Smooth muscle cell (in vitro differentiated cells): ENCODE results near the gene FAM168A. TPM values are rescaled to one million over a fixed set of nuclear protein-coding genes. Genes with fewer than 3 reads are reported as not detected.

ENCODE experiments used
- DNase-seq: peaks from one replicate; lab custom pipeline; 2025; ENCODE audit not compliant: unreplicated experiment; lab: John Stamatoyannopoulos, UW
- H2AFZ ChIP-seq: fragments of 200-600 bp; sonication (generic); 2 replicates; pipeline ENCODE4 v1.6.0; 2016; ENCODE audit warnings: antibody characterized with exemption, low read depth, mild to moderate bottlenecking
- H3F3A ChIP-seq: fragments of 200-600 bp; sonication (generic); 2 replicates; pipeline ENCODE4 v1.6.0; 2017; ENCODE audit warnings: antibody characterized with exemption, low read depth
- H3K27ac ChIP-seq: fragments of 200-600 bp; sonication (generic); 2 replicates; pipeline ENCODE4 v1.5.1; 2016; ENCODE audit warnings: low read depth, mild to moderate bottlenecking
- H3K27me3 ChIP-seq: fragments of 200-600 bp; sonication (generic); 2 replicates; pipeline ENCODE4 v1.6.1; 2016; ENCODE audit warnings: low read depth, mild to moderate bottlenecking
- H3K36me3 ChIP-seq: fragments of 200-600 bp; sonication (generic); 2 replicates; pipeline ENCODE4 v1.5.1; 2016; ENCODE audit warnings: low read depth
- H3K4me1 ChIP-seq: fragments of 200-600 bp; sonication (generic); 2 replicates; pipeline ENCODE4 v1.5.1; 2016; ENCODE audit warnings: low read depth
- H3K4me2 ChIP-seq: fragments of 200-600 bp; sonication (generic); 2 replicates; pipeline ENCODE4 v1.6.0; 2016; ENCODE audit warnings: mild to moderate bottlenecking
- H3K4me3 ChIP-seq: fragments of 200-600 bp; sonication (generic); 2 replicates; pipeline ENCODE4 v1.5.1; 2016; ENCODE audit warnings: mild to moderate bottlenecking
- H3K79me2 ChIP-seq: fragments of 200-600 bp; sonication (generic); 2 replicates; pipeline ENCODE4 v1.6.0; 2016; ENCODE audit warnings: low read depth, mild to moderate bottlenecking
- H3K9ac ChIP-seq: fragments of 200-600 bp; sonication (generic); 2 replicates; pipeline ENCODE4 v1.6.0; 2016; ENCODE audit warnings: low read depth
- H3K9me3 ChIP-seq: fragments of 200-600 bp; sonication (generic); replicated peaks from 2 replicates; pipeline ENCODE4 v1.5.1; 2016; ENCODE audit warnings: low read depth
- H4K20me1 ChIP-seq: fragments of 200-600 bp; sonication (generic); 2 replicates; pipeline ENCODE4 v1.6.0; 2016; ENCODE audit warnings: low read depth
- WGBS: methylation state at CpG from one replicate; pipeline ENCODE4 v1.1.7; 2016; ENCODE audit warnings: low lambda C conversion rate; 5-methylcytosine and 5-hydroxymethylcytosine counted together
- polyA plus RNA-seq: library from polyadenylated mRNA; unstranded; fragments of >200 nt; fragmentation: Nextera tagmentation; extraction: Ambion mirVana; gene quantifications from 2 replicates; pipeline ENCODE4 v1.2.1, GENCODE V29; 2016
- total RNA-seq: library from RNA; depleted of rRNA; stranded (reverse); fragments of >200 nt; gene quantifications from 2 replicates; pipeline ENCODE4 v1.2.3, GENCODE V29; 2014
- TF ChIP-seq, protein P1 (sequence below): fragments of 200-600 bp; sonication (generic); IDR thresholded peaks from 2 replicates; pipeline ENCODE4 v1.5.1; 2017; ENCODE audit warnings: borderline replicate concordance, mild to moderate bottlenecking, antibody characterized with exemption; ENCODE audit not compliant: insufficient read depth, poor library complexity, severe bottlenecking

The FAM168A gene
- total and polyA plus RNA-seq, 2 experiments from 2014 or later: 10.8 to 32.5 TPM

DNA sequence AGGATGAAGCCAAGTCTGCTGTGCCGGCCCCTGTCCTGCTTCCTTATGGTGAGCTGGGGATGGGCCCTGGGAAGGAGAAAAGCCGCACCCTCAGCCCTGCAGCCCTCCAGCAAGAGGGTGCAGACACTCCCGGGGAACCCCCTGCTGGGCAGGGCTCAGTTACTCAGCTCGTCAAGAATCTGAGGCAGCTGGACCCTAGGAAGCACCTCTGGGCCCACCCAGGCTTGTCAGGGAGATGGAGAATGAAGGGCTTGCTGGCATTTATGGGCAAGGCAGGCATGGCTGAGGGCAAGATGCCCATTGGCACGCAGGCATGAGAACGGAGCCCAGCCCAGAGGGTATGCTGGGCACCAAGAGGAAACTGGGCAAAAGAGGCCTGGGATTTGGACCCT is 208.8 kb downstream of the FAM168A start:
- Histone ChIP-seq H3K27me3 (no peaks in the 10 kb centered on the region), H3K4me3 (no peak overlapping the region), H3K9me3 (no peaks in the 10 kb centered on the region), H3K4me1 (peaks cover 5% of the 10 kb centered on the region), H3F3A (no peaks in the 10 kb centered on the region), H3K9ac (no peak overlapping the region), H2AFZ (no peak overlapping the region), H3K36me3 (no peaks in the 10 kb centered on the region), H3K4me2 (no peak overlapping the region), H3K79me2 (peaks cover 17% of the 10 kb centered on the region), H3K27ac (no peak overlapping the region), H4K20me1 (peaks cover 75% of the 10 kb centered on the region)
- TF ChIP-seq, protein P1, sequence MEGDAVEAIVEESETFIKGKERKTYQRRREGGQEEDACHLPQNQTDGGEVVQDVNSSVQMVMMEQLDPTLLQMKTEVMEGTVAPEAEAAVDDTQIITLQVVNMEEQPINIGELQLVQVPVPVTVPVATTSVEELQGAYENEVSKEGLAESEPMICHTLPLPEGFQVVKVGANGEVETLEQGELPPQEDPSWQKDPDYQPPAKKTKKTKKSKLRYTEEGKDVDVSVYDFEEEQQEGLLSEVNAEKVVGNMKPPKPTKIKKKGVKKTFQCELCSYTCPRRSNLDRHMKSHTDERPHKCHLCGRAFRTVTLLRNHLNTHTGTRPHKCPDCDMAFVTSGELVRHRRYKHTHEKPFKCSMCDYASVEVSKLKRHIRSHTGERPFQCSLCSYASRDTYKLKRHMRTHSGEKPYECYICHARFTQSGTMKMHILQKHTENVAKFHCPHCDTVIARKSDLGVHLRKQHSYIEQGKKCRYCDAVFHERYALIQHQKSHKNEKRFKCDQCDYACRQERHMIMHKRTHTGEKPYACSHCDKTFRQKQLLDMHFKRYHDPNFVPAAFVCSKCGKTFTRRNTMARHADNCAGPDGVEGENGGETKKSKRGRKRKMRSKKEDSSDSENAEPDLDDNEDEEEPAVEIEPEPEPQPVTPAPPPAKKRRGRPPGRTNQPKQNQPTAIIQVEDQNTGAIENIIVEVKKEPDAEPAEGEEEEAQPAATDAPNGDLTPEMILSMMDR: no peak
- 89% methylated on average over 6 of the region's 6 CpGs for WGBS
- no peak for DNase-seq

DNA sequence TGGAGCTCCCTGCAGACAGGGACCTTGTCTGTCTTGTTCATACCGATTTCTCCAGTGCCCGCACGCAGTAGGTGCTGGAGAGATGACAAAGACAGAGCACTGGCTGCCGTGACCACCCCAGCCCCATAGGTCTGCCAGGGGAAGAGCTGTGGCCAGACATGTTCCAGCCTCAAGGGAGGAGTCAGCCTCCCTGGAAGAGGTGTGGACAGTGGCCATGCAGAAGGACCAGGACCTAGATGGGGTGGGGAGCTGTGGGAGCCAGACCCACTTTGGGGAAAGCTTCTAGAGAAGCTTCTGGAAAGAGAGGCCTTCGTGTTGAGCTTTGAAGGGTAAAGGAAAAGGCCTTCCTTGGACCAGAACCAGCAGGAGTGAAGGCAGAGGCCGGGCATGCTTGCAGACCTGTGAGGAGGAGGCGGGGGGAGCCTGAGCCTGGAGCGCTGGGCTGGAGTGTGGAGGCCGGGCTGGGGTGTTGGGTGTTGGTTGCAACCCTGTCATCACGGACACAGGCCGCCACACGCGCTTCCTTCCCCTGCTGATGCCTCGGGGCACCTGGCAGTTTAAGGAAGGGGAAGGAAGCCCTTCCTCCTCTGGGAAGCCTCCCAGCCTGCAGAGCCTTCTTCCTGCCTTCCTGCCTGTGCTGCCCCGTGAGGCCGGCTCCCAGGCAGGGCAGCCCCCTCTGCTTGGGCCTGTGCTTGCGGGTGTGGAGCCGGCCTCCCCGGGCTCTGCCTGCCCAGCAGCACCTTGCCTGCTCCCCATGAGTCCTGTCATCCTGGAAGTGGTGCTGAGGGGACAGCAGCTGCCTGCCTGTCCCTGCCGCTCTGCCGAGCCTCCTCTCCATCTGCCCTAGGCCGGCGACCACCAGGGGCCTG is 209.4 kb downstream of the FAM168A start:
- peaks cover 17% of the 10 kb centered on the region for H3K79me2 ChIP-seq
- no peak overlapping the region for H3K27ac ChIP-seq
- no peaks in the 10 kb centered on the region for H3K27me3 ChIP-seq
- peaks cover 74% of the 10 kb centered on the region for H4K20me1 ChIP-seq
- H3K9me3 ChIP-seq: no peaks in the 10 kb centered on the region
- no peak overlapping the region for H2AFZ ChIP-seq
- H3K4me1 ChIP-seq: peaks cover 5% of the 10 kb centered on the region
- H3K4me2 ChIP-seq: no peak overlapping the region
- H3K4me3 ChIP-seq: no peak overlapping the region
- no peak overlapping the region for H3K9ac ChIP-seq
- no peak for DNase-seq
- no peaks in the 10 kb centered on the region for H3F3A ChIP-seq
- TF ChIP-seq, protein P1: no peak
- 76% methylated on average over 23 of the region's 23 CpGs for WGBS
- H3K36me3 ChIP-seq: no peaks in the 10 kb centered on the region

DNA sequence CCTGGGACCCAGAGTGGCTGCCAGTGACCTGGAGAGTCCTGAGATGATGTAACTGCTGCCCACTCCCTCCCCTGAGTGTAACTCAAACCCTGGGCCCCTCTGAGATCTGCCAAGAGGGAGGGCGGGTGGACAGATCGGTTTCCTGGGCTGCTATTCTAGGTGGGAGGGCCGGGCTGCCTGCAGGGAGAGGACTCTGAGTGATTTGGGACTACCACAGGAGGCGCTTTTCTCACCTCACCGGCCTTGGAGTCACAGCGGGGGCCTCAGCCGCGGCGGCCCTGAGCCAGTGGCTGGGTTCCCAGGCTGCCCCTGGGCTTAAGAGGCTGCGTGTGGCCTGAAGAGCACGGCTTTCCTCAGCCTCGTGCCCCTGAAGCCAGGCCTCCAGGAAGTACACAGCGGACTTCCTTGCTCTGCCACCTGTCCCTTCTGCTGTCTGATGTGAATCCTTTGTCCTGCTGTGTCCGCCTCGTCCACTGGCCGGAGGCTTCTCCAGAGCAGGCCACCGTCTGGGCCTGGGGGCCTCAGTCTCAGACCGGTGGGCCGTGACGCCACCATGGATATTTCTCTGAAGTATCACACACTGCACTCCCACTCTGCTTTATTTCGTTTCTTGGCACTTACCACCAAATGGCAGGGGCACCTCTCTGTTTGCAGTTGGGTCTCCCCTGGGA is 210.2 kb downstream of the FAM168A start:
- WGBS: 78% methylated on average over 21 of the region's 21 CpGs
- H3K27ac ChIP-seq: no peak overlapping the region
- H3K9ac ChIP-seq: no peak overlapping the region
- H3K9me3 ChIP-seq: no peaks in the 10 kb centered on the region
- H3K4me3 ChIP-seq: no peak overlapping the region
- no peak for DNase-seq
- no peaks in the 10 kb centered on the region for H3K36me3 ChIP-seq
- peaks cover 5% of the 10 kb centered on the region for H3K4me1 ChIP-seq
- peaks cover 75% of the 10 kb centered on the region for H4K20me1 ChIP-seq
- peaks cover 17% of the 10 kb centered on the region for H3K79me2 ChIP-seq
- H3F3A ChIP-seq: no peaks in the 10 kb centered on the region
- no peak overlapping the region for H2AFZ ChIP-seq
- H3K4me2 ChIP-seq: peak overlapping the region; percentile 44
- TF ChIP-seq, protein P1: no peak
- no peaks in the 10 kb centered on the region for H3K27me3 ChIP-seq
